Astrocyte (in vitro differentiated cells and primary cell): ENCODE data around the gene USP11. TPM values are rescaled to one million over a fixed set of nuclear protein-coding genes. Genes with fewer than 3 reads are reported as not detected.

Experiments used
- DNase-seq: peaks from one replicate; pipeline ENCODE4 v3.0.0-alpha.2; 2010; ENCODE audit warnings: low read depth
- FAIRE-seq: peaks from 2 replicates; lab custom pipeline; 2011; peaks lifted over from hg19 to GRCh38; lab: Jason Lieb, UNC
- H2AFZ ChIP-seq: 2 replicates; pipeline ENCODE4 v1.6.0; 2012; ENCODE audit warnings: low read depth, low read length, inconsistent platforms
- H3K27ac ChIP-seq: 2 replicates; pipeline ENCODE4 v1.5.1; 2011; ENCODE audit warnings: low read depth, low read length, inconsistent platforms
- H3K27me3 ChIP-seq: 2 replicates; pipeline ENCODE4 v1.6.0; 2011; ENCODE audit warnings: low read length, inconsistent platforms; ENCODE audit not compliant: insufficient read depth
- H3K36me3 ChIP-seq: 2 replicates; pipeline ENCODE4 v1.5.1; 2011; ENCODE audit warnings: low read length, inconsistent platforms; ENCODE audit not compliant: insufficient read depth
- H3K4me1 ChIP-seq: 2 replicates; pipeline ENCODE4 v1.5.1; 2011; ENCODE audit warnings: low read length, inconsistent platforms; ENCODE audit not compliant: insufficient read depth
- H3K4me2 ChIP-seq: 2 replicates; pipeline ENCODE4 v1.6.0; 2012; ENCODE audit warnings: low read length, inconsistent platforms
- H3K4me3 ChIP-seq: 2 replicates; pipeline ENCODE4 v1.5.1; 2011; ENCODE audit warnings: low read depth, mild to moderate bottlenecking, low read length, inconsistent platforms; ENCODE audit not compliant: insufficient read depth
- H3K79me2 ChIP-seq: 2 replicates; pipeline ENCODE4 v1.6.0; 2012; ENCODE audit warnings: mild to moderate bottlenecking, low read length, inconsistent platforms; ENCODE audit not compliant: insufficient read depth
- H3K9ac ChIP-seq: 2 replicates; pipeline ENCODE4 v1.6.0; 2012; ENCODE audit warnings: mild to moderate bottlenecking, low read length, inconsistent platforms
- H3K9me3 ChIP-seq: 2 replicates; pipeline ENCODE4 v1.5.1; 2012; ENCODE audit warnings: low read depth, mild to moderate bottlenecking, low read length, inconsistent platforms; ENCODE audit not compliant: insufficient read depth
- H4K20me1 ChIP-seq: 2 replicates; pipeline ENCODE4 v1.6.0; 2012; ENCODE audit warnings: low read length, inconsistent platforms; ENCODE audit not compliant: insufficient read depth
- H3K27ac Mint-ChIP-seq: one replicate; pipeline ENCODE4 v1.8.0; 2021; ENCODE audit warnings: mild to moderate bottlenecking, mixed read lengths; ENCODE audit not compliant: unreplicated experiment
- H3K27me3 Mint-ChIP-seq: one replicate; pipeline ENCODE4 v1.8.0; 2021; ENCODE audit warnings: low read depth, mixed read lengths; ENCODE audit not compliant: unreplicated experiment
- H3K36me3 Mint-ChIP-seq: one replicate; pipeline ENCODE4 v1.8.0; 2021; ENCODE audit warnings: low read depth, mixed read lengths; ENCODE audit not compliant: unreplicated experiment
- H3K4me1 Mint-ChIP-seq: one replicate; pipeline ENCODE4 v1.8.0; 2021; ENCODE audit warnings: low read depth, mixed read lengths; ENCODE audit not compliant: unreplicated experiment
- H3K4me3 Mint-ChIP-seq: one replicate; pipeline ENCODE4 v1.8.0; 2021; ENCODE audit warnings: mild to moderate bottlenecking, moderate library complexity, mixed read lengths; ENCODE audit not compliant: unreplicated experiment
- H3K9me3 Mint-ChIP-seq: one replicate; pipeline ENCODE4 v1.8.0; 2021; ENCODE audit warnings: mild to moderate bottlenecking, mixed read lengths; ENCODE audit not compliant: unreplicated experiment
- EZH2 ChIP-seq: IDR thresholded peaks from 2 replicates; pipeline ENCODE4 v1.6.1; 2012; ENCODE audit warnings: mild to moderate bottlenecking, low read length, inconsistent platforms; ENCODE audit not compliant: insufficient read depth
- total RNA-seq: library from RNA; stranded (reverse); gene quantifications from 2 replicates; pipeline ENCODE4 v1.2.1, GENCODE V29; 2021
- TF ChIP-seq, protein P1 (sequence below): IDR thresholded peaks from 2 replicates; pipeline ENCODE4 v1.5.1; 2011; ENCODE audit warnings: low read depth, mild to moderate bottlenecking, inconsistent platforms, low read length, moderate library complexity; ENCODE audit not compliant: insufficient read depth

USP11 gene
- total RNA-seq, 1 donor from 2014 or later = 75.7 TPM

DNA sequence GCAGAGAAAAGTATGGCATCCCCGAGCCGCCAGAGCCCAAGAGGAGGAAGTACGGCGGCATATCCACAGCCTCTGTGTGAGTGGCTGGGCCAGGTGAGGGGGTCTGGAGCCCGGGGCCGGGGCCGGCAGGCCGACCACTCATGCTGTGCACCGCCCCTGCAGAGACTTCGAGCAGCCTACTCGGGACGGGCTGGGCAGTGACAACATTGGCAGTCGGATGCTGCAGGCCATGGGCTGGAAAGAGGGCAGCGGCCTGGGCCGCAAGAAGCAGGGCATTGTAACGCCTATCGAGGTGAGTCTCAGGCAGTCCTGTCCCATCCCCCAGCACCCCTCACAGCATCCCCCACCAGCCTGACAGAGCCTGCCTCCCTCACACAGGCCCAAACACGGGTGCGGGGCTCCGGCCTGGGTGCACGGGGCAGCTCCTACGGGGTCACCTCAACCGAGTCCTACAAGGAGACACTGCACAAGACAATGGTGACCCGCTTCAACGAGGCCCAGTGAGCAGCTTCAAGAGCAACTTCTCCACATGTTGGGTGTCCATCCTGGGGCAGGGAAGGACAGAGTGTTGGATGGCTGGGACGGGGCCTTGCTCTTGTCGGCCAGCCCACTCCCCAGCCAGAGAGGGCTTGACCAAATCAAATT, 46.6 kb upstream of the USP11 start:
- H3K36me3 Mint-ChIP-seq = no peaks in the 10 kb centered on the region
- H3K27me3 ChIP-seq = no peaks in the 10 kb centered on the region
- H3K27ac Mint-ChIP-seq = no peak overlapping the region
- no peaks in the 10 kb centered on the region for H3K27me3 Mint-ChIP-seq
- no peak for FAIRE-seq
- H3K9me3 ChIP-seq = no peaks in the 10 kb centered on the region
- no peaks in the 10 kb centered on the region for H3K9me3 Mint-ChIP-seq
- H3K27ac ChIP-seq = no peak overlapping the region
- no peak overlapping the region for H3K4me2 ChIP-seq
- H3K36me3 ChIP-seq = peaks cover 2% of the 10 kb centered on the region
- H2AFZ ChIP-seq = no peak overlapping the region
- H3K4me1 ChIP-seq = no peaks in the 10 kb centered on the region
- H3K4me3 Mint-ChIP-seq = no peak overlapping the region
- H3K4me1 Mint-ChIP-seq = no peaks in the 10 kb centered on the region
- H3K79me2 ChIP-seq = peaks cover 2% of the 10 kb centered on the region
- TF ChIP-seq, protein P1, sequence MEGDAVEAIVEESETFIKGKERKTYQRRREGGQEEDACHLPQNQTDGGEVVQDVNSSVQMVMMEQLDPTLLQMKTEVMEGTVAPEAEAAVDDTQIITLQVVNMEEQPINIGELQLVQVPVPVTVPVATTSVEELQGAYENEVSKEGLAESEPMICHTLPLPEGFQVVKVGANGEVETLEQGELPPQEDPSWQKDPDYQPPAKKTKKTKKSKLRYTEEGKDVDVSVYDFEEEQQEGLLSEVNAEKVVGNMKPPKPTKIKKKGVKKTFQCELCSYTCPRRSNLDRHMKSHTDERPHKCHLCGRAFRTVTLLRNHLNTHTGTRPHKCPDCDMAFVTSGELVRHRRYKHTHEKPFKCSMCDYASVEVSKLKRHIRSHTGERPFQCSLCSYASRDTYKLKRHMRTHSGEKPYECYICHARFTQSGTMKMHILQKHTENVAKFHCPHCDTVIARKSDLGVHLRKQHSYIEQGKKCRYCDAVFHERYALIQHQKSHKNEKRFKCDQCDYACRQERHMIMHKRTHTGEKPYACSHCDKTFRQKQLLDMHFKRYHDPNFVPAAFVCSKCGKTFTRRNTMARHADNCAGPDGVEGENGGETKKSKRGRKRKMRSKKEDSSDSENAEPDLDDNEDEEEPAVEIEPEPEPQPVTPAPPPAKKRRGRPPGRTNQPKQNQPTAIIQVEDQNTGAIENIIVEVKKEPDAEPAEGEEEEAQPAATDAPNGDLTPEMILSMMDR = no peak
- TF ChIP-seq EZH2 = no peak
- no peak overlapping the region for H3K4me3 ChIP-seq
- DNase-seq = no peak
- H3K9ac ChIP-seq = no peak overlapping the region
- peaks cover 9% of the 10 kb centered on the region for H4K20me1 ChIP-seq

DNA sequence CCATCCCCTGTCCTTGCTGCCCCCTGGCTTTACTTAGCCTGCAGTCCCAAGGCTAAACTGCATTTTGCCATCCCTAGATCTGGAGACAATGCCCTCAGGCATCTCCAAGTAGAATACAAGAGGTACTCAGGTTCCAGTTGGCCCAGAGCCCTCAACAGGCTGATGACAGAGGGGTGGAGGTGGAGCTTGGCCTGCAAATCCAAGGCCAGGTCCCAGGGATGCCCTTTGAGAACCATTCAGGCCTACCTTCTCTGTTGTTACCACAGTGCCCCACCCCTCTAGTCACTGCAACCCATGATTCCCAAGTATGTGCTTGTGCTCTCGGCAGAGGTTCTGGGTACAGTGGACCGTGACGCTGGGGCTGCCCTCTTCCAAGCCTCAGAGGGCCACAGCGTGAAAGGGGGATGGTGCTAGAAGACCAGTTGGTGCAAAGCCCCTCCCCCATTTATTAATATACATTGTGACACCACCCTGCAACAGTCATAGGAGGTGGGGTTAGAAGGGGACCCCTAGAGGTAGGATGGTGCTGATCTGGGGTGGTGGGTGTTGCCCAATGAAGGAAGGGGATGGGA, 45.6 kb upstream of the USP11 start:
- Mint-ChIP-seq H3K4me1 (no peaks in the 10 kb centered on the region), H3K36me3 (no peaks in the 10 kb centered on the region), H3K9me3 (no peaks in the 10 kb centered on the region), H3K4me3 (no peak overlapping the region), H3K27ac (no peak overlapping the region), H3K27me3 (no peaks in the 10 kb centered on the region)
- Histone ChIP-seq H3K27me3 (no peaks in the 10 kb centered on the region), H2AFZ (no peak overlapping the region), H3K9ac (no peak overlapping the region), H3K4me1 (no peaks in the 10 kb centered on the region), H3K79me2 (peaks cover 11% of the 10 kb centered on the region), H3K4me2 (no peak overlapping the region), H3K9me3 (no peaks in the 10 kb centered on the region), H3K27ac (no peak overlapping the region), H4K20me1 (peaks cover 6% of the 10 kb centered on the region), H3K36me3 (peaks cover 2% of the 10 kb centered on the region), H3K4me3 (no peak overlapping the region)
- no peak for DNase-seq
- no peak for TF ChIP-seq EZH2
- TF ChIP-seq, protein P1 = no peak
- no peak for FAIRE-seq

DNA sequence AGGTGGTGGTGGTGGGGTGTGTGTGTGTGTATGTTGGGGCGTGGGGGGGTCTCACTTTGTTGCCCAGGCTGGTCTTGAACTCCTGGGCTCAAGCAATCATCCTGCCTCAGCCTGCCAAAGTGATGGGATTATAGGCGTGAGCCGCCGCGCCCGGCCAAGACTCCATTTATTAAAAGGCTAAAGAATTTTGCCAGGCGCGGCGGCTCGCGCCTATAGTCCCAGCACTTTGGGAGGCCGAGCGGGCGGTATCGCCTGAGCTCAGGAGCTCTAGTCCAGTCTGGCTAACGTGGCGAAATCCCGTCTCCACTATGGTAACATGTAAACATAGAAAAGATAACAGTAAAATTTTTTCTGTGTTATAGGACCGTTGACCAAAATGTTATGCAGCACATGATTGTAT, 42.9 kb upstream of the USP11 start:
- H3K4me3 ChIP-seq = no peak overlapping the region
- no peaks in the 10 kb centered on the region for H3K36me3 Mint-ChIP-seq
- no peak overlapping the region for H3K9ac ChIP-seq
- H3K27me3 ChIP-seq = no peaks in the 10 kb centered on the region
- FAIRE-seq (no peak), DNase-seq (no peak)
- no peak overlapping the region for H3K4me3 Mint-ChIP-seq
- H3K9me3 Mint-ChIP-seq = no peaks in the 10 kb centered on the region
- H3K27ac ChIP-seq = no peak overlapping the region
- H3K9me3 ChIP-seq = no peaks in the 10 kb centered on the region
- peaks cover 2% of the 10 kb centered on the region for H3K36me3 ChIP-seq
- no peak for TF ChIP-seq EZH2
- TF ChIP-seq, protein P1 = no peak
- peaks cover 9% of the 10 kb centered on the region for H3K4me1 Mint-ChIP-seq
- H3K27me3 Mint-ChIP-seq = no peaks in the 10 kb centered on the region
- H3K79me2 ChIP-seq = peaks cover 24% of the 10 kb centered on the region
- H2AFZ ChIP-seq = no peak overlapping the region
- peaks cover 6% of the 10 kb centered on the region for H3K4me1 ChIP-seq
- no peak overlapping the region for H3K4me2 ChIP-seq
- peaks cover 8% of the 10 kb centered on the region for H4K20me1 ChIP-seq
- no peak overlapping the region for H3K27ac Mint-ChIP-seq
